ENCODE data around the gene CELF1. TPM values are rescaled to one million over a fixed set of nuclear protein-coding genes. Genes with fewer than 3 reads are reported as not detected.
"Not testable (repeated sequence)": the region's sequence is repeated elsewhere in the genome, so short reads cannot be mapped to it uniquely, and the experiment has no call there.

The CELF1 gene
- total RNA-seq, 1 donor from 2014 or later = 125 TPM

- not testable (repeated sequence) for H3K27me3 Mint-ChIP-seq; H3K9me3 Mint-ChIP-seq; H3K36me3 Mint-ChIP-seq; H3K4me3 Mint-ChIP-seq; DNase-seq (ENCODE audit: extremely low spot score, unreplicated experiment); H3K4me1 Mint-ChIP-seq (ENCODE audit: unreplicated experiment)
- peak overlapping the region; percentile 46 for H3K27ac Mint-ChIP-seq
- TF ChIP-seq CTCF (conservative IDR thresholded peaks at IDR 0.05) = peak; percentile 81
Measured at GRCh38 chr11:47454258-47454671, 98.7 kb downstream of the CELF1 start.

GRCh38 chr11:47453365-47453764 lies 99.6 kb downstream of the CELF1 start:
- TF ChIP-seq CTCF (conservative IDR thresholded peaks at IDR 0.05) = no peak
- DNase-seq (ENCODE audit: extremely low spot score, unreplicated experiment) = no peak
- H3K4me3 Mint-ChIP-seq = no peak overlapping the region

GRCh38 chr11:47451990-47452389 lies 100.9 kb downstream of the CELF1 start:
- Mint-ChIP-seq H3K27me3 (no peaks in the 10 kb centered on the region), H3K27ac (no peak overlapping the region), H3K4me1 (ENCODE audit: unreplicated experiment) (peaks cover 3% of the 10 kb centered on the region), H3K9me3 (no peaks in the 10 kb centered on the region), H3K4me3 (no peak overlapping the region), H3K36me3 (no peaks in the 10 kb centered on the region)
- DNase-seq (ENCODE audit: extremely low spot score, unreplicated experiment) = no peak
- no peak for TF ChIP-seq CTCF (conservative IDR thresholded peaks at IDR 0.05)

More at GRCh38 chr11:47453365-47453764, 99.6 kb downstream of the CELF1 start:
- no peaks in the 10 kb centered on the region for H3K9me3 Mint-ChIP-seq
- no peaks in the 10 kb centered on the region for H3K27me3 Mint-ChIP-seq
- H3K4me1 Mint-ChIP-seq (ENCODE audit: unreplicated experiment) = peaks cover 3% of the 10 kb centered on the region
- no peak overlapping the region for H3K27ac Mint-ChIP-seq
- no peaks in the 10 kb centered on the region for H3K36me3 Mint-ChIP-seq

GRCh38 chr11:47451436-47451835 lies 101.5 kb downstream of the CELF1 start:
- H3K27ac Mint-ChIP-seq = no peak overlapping the region
- peaks cover 3% of the 10 kb centered on the region for H3K4me1 Mint-ChIP-seq (ENCODE audit: unreplicated experiment)
- no peaks in the 10 kb centered on the region for H3K9me3 Mint-ChIP-seq
- no peaks in the 10 kb centered on the region for H3K27me3 Mint-ChIP-seq
- TF ChIP-seq CTCF (conservative IDR thresholded peaks at IDR 0.05) = no peak
- no peak for DNase-seq (ENCODE audit: extremely low spot score, unreplicated experiment)
- no peak overlapping the region for H3K4me3 Mint-ChIP-seq
- H3K36me3 Mint-ChIP-seq = no peaks in the 10 kb centered on the region

- DNase-seq (ENCODE audit: extremely low spot score, unreplicated experiment) = no peak
- Mint-ChIP-seq H3K27me3 (no peaks in the 10 kb centered on the region), H3K4me1 (ENCODE audit: unreplicated experiment) (peaks cover 3% of the 10 kb centered on the region), H3K4me3 (no peak overlapping the region), H3K36me3 (no peaks in the 10 kb centered on the region), H3K9me3 (no peaks in the 10 kb centered on the region), H3K27ac (no peak overlapping the region)
- TF ChIP-seq CTCF (conservative IDR thresholded peaks at IDR 0.05) = no peak
Measured at GRCh38 chr11:47449541-47449940, 103.4 kb downstream of the CELF1 start.
